Esophagus (tissue), 2 donors: ENCODE results near the gene UMAD1. TPM values are rescaled to one million over a fixed set of nuclear protein-coding genes. Genes with fewer than 3 reads are reported as not detected.
A peak's percentile ranks its signal among the peaks of the same experiment; 100 is the strongest.

ENCODE experiments used
- H3K27ac ChIP-seq, 2 donors: one replicate each; pipeline ENCODE4 v1.5.1; 2013; ENCODE audit warnings: low read depth in 2 of 2, mild to moderate bottlenecking in 2 of 2, inconsistent platforms in 1 of 2, low read length in 1 of 2, moderate library complexity in 1 of 2
- H3K27me3 ChIP-seq, 2 donors: one replicate each; pipeline ENCODE4 v1.6.1; 2013; ENCODE audit warnings: low read length in 2 of 2, control low read depth in 1 of 2, mild to moderate bottlenecking in 1 of 2; ENCODE audit not compliant: insufficient read depth in 2 of 2, control insufficient read depth in 1 of 2
- H3K36me3 ChIP-seq, 2 donors: one replicate each; pipeline ENCODE4 v1.6.1; 2013; ENCODE audit warnings: low read length in 1 of 2; ENCODE audit not compliant: control insufficient read depth in 2 of 2, insufficient read depth in 2 of 2
- H3K4me1 ChIP-seq, 2 donors: one replicate each; pipeline ENCODE4 v1.6.1; 2013; ENCODE audit warnings: low read length in 1 of 2; ENCODE audit not compliant: control insufficient read depth in 2 of 2, insufficient read depth in 2 of 2
- H3K4me3 ChIP-seq, 2 donors: one replicate each; pipeline ENCODE4 v1.5.1; 2013; ENCODE audit warnings: low read length in 2 of 2, mild to moderate bottlenecking in 2 of 2, low read depth in 1 of 2, moderate library complexity in 1 of 2
- H3K9me3 ChIP-seq, 2 donors: one replicate each; pipeline ENCODE4 v1.6.1; 2013; ENCODE audit warnings: mild to moderate bottlenecking in 2 of 2, low read depth in 1 of 2, low read length in 1 of 2, moderate library complexity in 1 of 2; ENCODE audit not compliant: control insufficient read depth in 2 of 2, insufficient read depth in 1 of 2
- WGBS, 2 donors: extraction: QIAGEN DNeasy Blood & Tissue Kit; methylation state at CpG; one replicate each; pipeline ENCODE4 v1.1.7; 2013; 5-methylcytosine and 5-hydroxymethylcytosine counted together
- polyA plus RNA-seq, 2 donors: library from polyadenylated mRNA; stranded (reverse); fragments of 200-250 nt; gene quantifications; one replicate each; pipeline ENCODE4 v1.2.3, GENCODE V29; 2013
- donor health status: healthy with polysubstance abuse.
- donor health status: Bipolar disorder and iron deficiency.

Gene UMAD1
- polyA plus RNA-seq, 2 donors = 1.8 to 4.9 TPM

- Histone ChIP-seq H3K9me3 (no peaks in the 10 kb centered on the region), H3K36me3 (no peaks in the 10 kb centered on the region), H3K27ac (no peak overlapping the region), H3K4me3 (no peak overlapping the region), H3K4me1 (no peaks in the 10 kb centered on the region), H3K27me3 (no peaks in the 10 kb centered on the region)
- WGBS, 2 donors = 79 to 92% methylated on average over 1 of the region's 1 CpG
Observed at GRCh38 chr7:7618410-7618809, 22.1 kb upstream of the UMAD1 start.

- WGBS, 2 donors = 91 to 92% methylated on average over 1 of the region's 1 CpG
- H3K4me3 ChIP-seq = no peak overlapping the region
- no peaks in the 10 kb centered on the region for H3K9me3 ChIP-seq
- H3K36me3 ChIP-seq = no peaks in the 10 kb centered on the region
- no peaks in the 10 kb centered on the region for H3K27me3 ChIP-seq
- no peaks in the 10 kb centered on the region for H3K4me1 ChIP-seq
- H3K27ac ChIP-seq = no peak overlapping the region
Observed at GRCh38 chr7:7620236-7620635, 20.3 kb upstream of the UMAD1 start.

GRCh38 chr7:7620644-7621210, 19.8 kb upstream of the UMAD1 start:
- Histone ChIP-seq H3K36me3 (no peaks in the 10 kb centered on the region), H3K27ac (no peak overlapping the region), H3K9me3 (no peaks in the 10 kb centered on the region), H3K4me3 (no peak overlapping the region), H3K27me3 (no peaks in the 10 kb centered on the region), H3K4me1 (no peaks in the 10 kb centered on the region)

- WGBS, 2 donors = 81 to 82% methylated on average over 1 of the region's 1 CpG
- Histone ChIP-seq H3K27ac (no peak overlapping the region), H3K4me1 (no peaks in the 10 kb centered on the region), H3K27me3 (no peaks in the 10 kb centered on the region), H3K9me3 (no peaks in the 10 kb centered on the region), H3K36me3 (no peaks in the 10 kb centered on the region), H3K4me3 (no peak overlapping the region)
Observed at GRCh38 chr7:7628476-7628875, 12.1 kb upstream of the UMAD1 start.

GRCh38 chr7:7630626-7631329, 9.8 kb upstream of the UMAD1 start:
- WGBS, 2 donors = 95 to 96% methylated on average over 1 of the region's 1 CpG
- Histone ChIP-seq H3K27ac (no peak overlapping the region), H3K9me3 (no peaks in the 10 kb centered on the region), H3K36me3 (no peaks in the 10 kb centered on the region), H3K27me3 (no peaks in the 10 kb centered on the region), H3K4me1 (no peaks in the 10 kb centered on the region), H3K4me3 (no peak overlapping the region)

GRCh38 chr7:7639421-7639820, 1.1 kb upstream of the UMAD1 start:
- H3K27me3 ChIP-seq = no peaks in the 10 kb centered on the region
- H3K36me3 ChIP-seq = no peaks in the 10 kb centered on the region
- 14 to 16% methylated on average over 5 of the region's 5 CpGs for WGBS, 2 donors
- H3K27ac ChIP-seq = peak overlapping the region; percentile 71 to 77
- H3K9me3 ChIP-seq = no peaks in the 10 kb centered on the region
- peaks cover 0 to 5% of the 10 kb centered on the region in 2 donors for H3K4me1 ChIP-seq
- peak overlapping the region; percentile 86 to 93 for H3K4me3 ChIP-seq

GRCh38 chr7:7639847-7640220, 718 bp upstream of the UMAD1 start:
- H3K27me3 ChIP-seq = no peaks in the 10 kb centered on the region
- WGBS, 2 donors = 0% methylated on average over 19 of the region's 19 CpGs
- peak overlapping the region; percentile 77 to 96 for H3K27ac ChIP-seq
- peaks cover 0 to 5% of the 10 kb centered on the region in 2 donors for H3K4me1 ChIP-seq
- no peaks in the 10 kb centered on the region for H3K36me3 ChIP-seq
- H3K9me3 ChIP-seq = no peaks in the 10 kb centered on the region
- H3K4me3 ChIP-seq = peak overlapping the region; percentile 86 to 93

- 4% methylated on average over 22 of the region's 22 CpGs for WGBS, 2 donors
- Histone ChIP-seq H3K27me3 (no peaks in the 10 kb centered on the region), H3K27ac (peak overlapping the region; percentile 87 to 97), H3K4me1 (peaks cover 0 to 5% of the 10 kb centered on the region in 2 donors), H3K36me3 (no peaks in the 10 kb centered on the region), H3K4me3 (peak overlapping the region; percentile 81 to 84), H3K9me3 (no peaks in the 10 kb centered on the region)
Observed at GRCh38 chr7:7641129-7641663, 644 bp downstream of the UMAD1 start.

GRCh38 chr7:7642081-7642480, 1.5 kb downstream of the UMAD1 start:
- Histone ChIP-seq H3K27ac (no peak overlapping the region), H3K4me3 (no peak overlapping the region), H3K9me3 (no peaks in the 10 kb centered on the region), H3K27me3 (no peaks in the 10 kb centered on the region), H3K36me3 (no peaks in the 10 kb centered on the region), H3K4me1 (peaks cover 0 to 5% of the 10 kb centered on the region in 2 donors)
- WGBS, 2 donors = 44 to 56% methylated on average over 6 of the region's 6 CpGs
